Natural killer cell treated with Interleukin-12 subunit alpha and Interleukin-12 subunit beta and Interleukin-15 and Interleukin-18, amount 100 ng/mL, for 72 hours (primary cell): ENCODE results near the gene IFT122. TPM values are rescaled to one million over a fixed set of nuclear protein-coding genes. Genes with fewer than 3 reads are reported as not detected.

Experiments
- ATAC-seq, 2 donors: fragments of 150-1000 bp; cut with Tn5 transposase in 1 of 2; sonication (Bioruptor Pico), chemical (Tn5 transposase) in 1 of 2; 2 replicates each; pipeline ENCODE4 v1.10.0; 2021
- DNase-seq: peaks from one replicate; pipeline ENCODE4 v3.0.0; 2022; ENCODE audit warnings: low spot score
- H3K27ac Mint-ChIP-seq, 2 donors: 1 replicate in 1 of 2; 2 replicates in 1 of 2; pipeline ENCODE4 v1.8.0; 2022; ENCODE audit warnings: mixed read lengths in 2 of 2, mild to moderate bottlenecking in 1 of 2, moderate library complexity in 1 of 2
- H3K27me3 Mint-ChIP-seq, 2 donors: 1 replicate in 1 of 2; 2 replicates in 1 of 2; pipeline ENCODE4 v1.8.0; 2022; ENCODE audit warnings: mixed read lengths in 2 of 2
- H3K36me3 Mint-ChIP-seq: one replicate; pipeline ENCODE4 v1.8.0; 2022; ENCODE audit warnings: mixed read lengths
- H3K4me1 Mint-ChIP-seq, 2 donors: 1 replicate in 1 of 2; 2 replicates in 1 of 2; pipeline ENCODE4 v1.8.0; 2022; ENCODE audit warnings: low read depth in 2 of 2, mixed read lengths in 2 of 2, mild to moderate bottlenecking in 1 of 2
- H3K4me3 Mint-ChIP-seq: one replicate; pipeline ENCODE4 v1.8.0; 2022; ENCODE audit warnings: mixed read lengths
- H3K9me3 Mint-ChIP-seq: 2 replicates; pipeline ENCODE4 v1.8.0; 2022; ENCODE audit warnings: mixed read lengths
- total RNA-seq, 2 donors: library from RNA; stranded (reverse); gene quantifications; one replicate each; pipeline ENCODE4 v1.2.3, GENCODE V29; 2022

Gene IFT122
- total RNA-seq, 2 donors from 2014 or later = 13.1 to 27.4 TPM

DNA sequence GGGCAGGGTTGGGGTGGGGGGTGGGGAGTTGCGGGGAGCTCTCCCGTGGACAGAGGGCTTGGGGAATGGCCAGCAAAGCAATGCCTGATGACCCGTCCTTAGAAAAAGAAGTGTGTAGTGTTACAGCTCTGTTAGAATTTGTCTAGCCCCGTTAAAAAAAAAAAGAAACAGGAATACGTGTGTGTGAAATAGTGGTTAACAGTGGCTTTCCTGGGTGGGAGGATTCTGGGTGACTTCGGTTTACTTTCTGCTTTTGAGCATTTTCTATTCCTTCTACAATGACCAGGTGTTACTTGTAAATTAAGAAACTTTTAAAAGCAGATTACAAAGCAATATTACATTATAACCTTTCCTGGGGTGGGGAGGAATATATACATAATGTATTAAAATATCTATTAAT, 127.9 kb downstream of the IFT122 start:
- Mint-ChIP-seq H3K4me1 (peaks cover 33 to 42% of the 10 kb centered on the region in 2 donors), H3K27ac (no peak overlapping the region), H3K9me3 (no peaks in the 10 kb centered on the region), H3K27me3 (no peaks in the 10 kb centered on the region), H3K36me3 (no peaks in the 10 kb centered on the region), H3K4me3 (no peak overlapping the region)
- DNase-seq (no peak), ATAC-seq (no peak)

DNA sequence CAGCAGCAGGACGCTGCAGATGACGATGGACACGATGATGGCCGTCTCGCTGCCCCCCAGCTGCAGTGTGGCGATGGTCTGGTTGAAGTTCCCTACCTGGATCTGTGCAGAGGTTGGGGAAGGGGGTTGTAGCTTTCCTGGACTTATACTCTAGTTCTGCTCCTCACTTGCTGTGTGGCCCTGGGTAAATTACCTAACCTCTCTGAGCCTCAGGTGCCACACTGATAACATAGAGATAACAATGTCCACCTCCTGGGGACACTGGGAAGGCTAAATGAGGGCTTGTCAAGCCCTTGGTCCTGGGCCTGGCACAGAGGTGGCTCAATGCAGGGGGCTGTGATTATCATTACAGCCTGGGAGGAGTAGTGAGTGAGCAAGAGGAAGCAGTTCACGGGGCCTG, 129.8 kb downstream of the IFT122 start:
- Mint-ChIP-seq H3K9me3 (no peaks in the 10 kb centered on the region), H3K27ac (no peak overlapping the region), H3K4me1 (peaks cover 33 to 51% of the 10 kb centered on the region in 2 donors), H3K4me3 (no peak overlapping the region), H3K36me3 (no peaks in the 10 kb centered on the region), H3K27me3 (no peaks in the 10 kb centered on the region)
- no peak for DNase-seq
- no peak for ATAC-seq

Other genes starting within 250 kb of the IFT122 start
- 100 to 1,000 TPM; 203 to 236 TPM for gene COPG1, start 190.6 kb upstream of the IFT122 start, total RNA-seq
- 10 to 100 TPM; 49.2 to 52.5 TPM for gene HMCES, start 161.4 kb upstream of the IFT122 start, total RNA-seq
- gene EFCAB12, start 11.6 kb upstream of the IFT122 start, total RNA-seq = 1 to 10 TPM; 1.0 to 2.3 TPM
- gene MBD4, start 276 bp upstream of the IFT122 start, total RNA-seq = 10 to 100 TPM; 63.6 to 72.6 TPM
- not detected for gene RHO, start 88.4 kb downstream of the IFT122 start, total RNA-seq
- gene H1-8, start 103.0 kb downstream of the IFT122 start, total RNA-seq = not detected
- 1 to 10 TPM; 2.8 to 4.8 TPM for gene PLXND1, start 166.5 kb downstream of the IFT122 start, total RNA-seq